HepG2 (cell line): ENCODE data around the gene ADAT3. TPM values are rescaled to one million over a fixed set of nuclear protein-coding genes. Genes with fewer than 3 reads are reported as not detected.
A peak's percentile ranks its signal among the peaks of the same experiment; 100 is the strongest.

Experiments used
- GLI4 ChIP-seq: sonication (generic); formaldehyde crosslinking; IDR thresholded peaks from 2 replicates; pipeline ENCODE4 v1.5.1; 2020; ENCODE audit warnings: missing genetic modification reagents, mild to moderate bottlenecking, moderate library complexity, borderline replicate concordance
- MEF2D ChIP-seq: sonication (generic); formaldehyde crosslinking; IDR thresholded peaks from 2 replicates; pipeline ENCODE4 v1.5.1; 2020; ENCODE audit warnings: mild to moderate bottlenecking, missing genetic modification reagents
- NR1H2 ChIP-seq: sonication (generic); formaldehyde crosslinking; IDR thresholded peaks from 2 replicates; pipeline ENCODE4 v1.8.1; 2022; ENCODE audit warnings: low read depth, missing genetic modification reagents, borderline replicate concordance
- ZBTB21 ChIP-seq: sonication (generic); formaldehyde crosslinking; IDR thresholded peaks from 2 replicates; pipeline ENCODE4 v1.4.0; 2020; ENCODE audit warnings: missing genetic modification reagents
- ZNF264 ChIP-seq: sonication (generic); formaldehyde crosslinking; IDR thresholded peaks from 2 replicates; pipeline ENCODE4 v1.4.0; 2020; ENCODE audit warnings: missing genetic modification reagents
- ZNF367 ChIP-seq: sonication (generic); formaldehyde crosslinking; IDR thresholded peaks from 2 replicates; pipeline ENCODE4 v1.4.0; 2020; ENCODE audit warnings: missing genetic modification reagents, borderline replicate concordance
- ZNF44 ChIP-seq: sonication (generic); formaldehyde crosslinking; IDR thresholded peaks from 2 replicates; pipeline ENCODE4 v1.5.1; 2020; ENCODE audit warnings: mild to moderate bottlenecking, missing genetic modification reagents
- ZNF709 ChIP-seq: sonication (generic); formaldehyde crosslinking; IDR thresholded peaks from 2 replicates; pipeline ENCODE4 v1.5.0; 2020; ENCODE audit warnings: mild to moderate bottlenecking, missing genetic modification reagents
- polyA plus RNA-seq, 8 experiments: library from polyadenylated mRNA; depleted of rRNA in 3 of 8; stranded (reverse) in 7 of 8; unstranded in 1 of 8; fragments of >200 nt; fragmentation: Illumina TruSeq in 4 of 8; extraction: Trizol in 4 of 8; gene quantifications; 2 replicates each; pipeline versions ENCODE4 v1.2.1 to v1.2.3, GENCODE V29; 2011 to 2016; ENCODE audit warnings: low read depth in 4 of 8, missing spikeins in 1 of 8, mixed read lengths in 1 of 8; ENCODE audit not compliant: insufficient read depth in 1 of 8
- total RNA-seq, 5 experiments: library from RNA; depleted of rRNA; stranded (reverse); fragments of >200 nt; fragmentation: Illumina TruSeq; extraction: Trizol; gene quantifications; 2 replicates each; pipeline ENCODE4 v1.2.3, GENCODE V29; 2016; ENCODE audit warnings: low read depth in 1 of 5
- TF ChIP-seq, protein P1 (sequence below): sonication (generic); formaldehyde crosslinking; IDR thresholded peaks from 2 replicates; pipeline ENCODE4; 2020; ENCODE audit warnings: missing genetic modification reagents, mild to moderate bottlenecking, borderline replicate concordance
- TF ChIP-seq, protein P2 (sequence below): sonication (generic); formaldehyde crosslinking; IDR thresholded peaks from 2 replicates; pipeline ENCODE4 v1.5.1; 2020; ENCODE audit warnings: mild to moderate bottlenecking, missing genetic modification reagents, moderate library complexity
- TF ChIP-seq, protein P3 (sequence below): sonication (generic); formaldehyde crosslinking; IDR thresholded peaks from 2 replicates; pipeline ENCODE4 v1.4.0; 2020; ENCODE audit warnings: missing genetic modification reagents
- TF ChIP-seq, protein P4 (sequence below): sonication (generic); formaldehyde crosslinking; IDR thresholded peaks from 2 replicates; pipeline ENCODE4 v1.4.0; 2020; ENCODE audit warnings: mild to moderate bottlenecking, missing genetic modification reagents

The ADAT3 gene
- total and polyA plus RNA-seq, 2 of the 13 experiments (the other 11 are each of a cell fraction or from before 2014, with no cell fraction given), result 0.95 to 3.5 TPM

GRCh38 chr19:1905110-1905862, at the start of gene ADAT3, which contains the start of gene SCAMP4 (continued):
- TF ChIP-seq, protein P1, sequence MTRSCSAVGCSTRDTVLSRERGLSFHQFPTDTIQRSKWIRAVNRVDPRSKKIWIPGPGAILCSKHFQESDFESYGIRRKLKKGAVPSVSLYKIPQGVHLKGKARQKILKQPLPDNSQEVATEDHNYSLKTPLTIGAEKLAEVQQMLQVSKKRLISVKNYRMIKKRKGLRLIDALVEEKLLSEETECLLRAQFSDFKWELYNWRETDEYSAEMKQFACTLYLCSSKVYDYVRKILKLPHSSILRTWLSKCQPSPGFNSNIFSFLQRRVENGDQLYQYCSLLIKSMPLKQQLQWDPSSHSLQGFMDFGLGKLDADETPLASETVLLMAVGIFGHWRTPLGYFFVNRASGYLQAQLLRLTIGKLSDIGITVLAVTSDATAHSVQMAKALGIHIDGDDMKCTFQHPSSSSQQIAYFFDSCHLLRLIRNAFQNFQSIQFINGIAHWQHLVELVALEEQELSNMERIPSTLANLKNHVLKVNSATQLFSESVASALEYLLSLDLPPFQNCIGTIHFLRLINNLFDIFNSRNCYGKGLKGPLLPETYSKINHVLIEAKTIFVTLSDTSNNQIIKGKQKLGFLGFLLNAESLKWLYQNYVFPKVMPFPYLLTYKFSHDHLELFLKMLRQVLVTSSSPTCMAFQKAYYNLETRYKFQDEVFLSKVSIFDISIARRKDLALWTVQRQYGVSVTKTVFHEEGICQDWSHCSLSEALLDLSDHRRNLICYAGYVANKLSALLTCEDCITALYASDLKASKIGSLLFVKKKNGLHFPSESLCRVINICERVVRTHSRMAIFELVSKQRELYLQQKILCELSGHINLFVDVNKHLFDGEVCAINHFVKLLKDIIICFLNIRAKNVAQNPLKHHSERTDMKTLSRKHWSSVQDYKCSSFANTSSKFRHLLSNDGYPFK (CRISPR knock-in tag), result peak; percentile 100
- TF ChIP-seq ZNF264 (CRISPR knock-in tag), result no peak
- TF ChIP-seq, protein P2, sequence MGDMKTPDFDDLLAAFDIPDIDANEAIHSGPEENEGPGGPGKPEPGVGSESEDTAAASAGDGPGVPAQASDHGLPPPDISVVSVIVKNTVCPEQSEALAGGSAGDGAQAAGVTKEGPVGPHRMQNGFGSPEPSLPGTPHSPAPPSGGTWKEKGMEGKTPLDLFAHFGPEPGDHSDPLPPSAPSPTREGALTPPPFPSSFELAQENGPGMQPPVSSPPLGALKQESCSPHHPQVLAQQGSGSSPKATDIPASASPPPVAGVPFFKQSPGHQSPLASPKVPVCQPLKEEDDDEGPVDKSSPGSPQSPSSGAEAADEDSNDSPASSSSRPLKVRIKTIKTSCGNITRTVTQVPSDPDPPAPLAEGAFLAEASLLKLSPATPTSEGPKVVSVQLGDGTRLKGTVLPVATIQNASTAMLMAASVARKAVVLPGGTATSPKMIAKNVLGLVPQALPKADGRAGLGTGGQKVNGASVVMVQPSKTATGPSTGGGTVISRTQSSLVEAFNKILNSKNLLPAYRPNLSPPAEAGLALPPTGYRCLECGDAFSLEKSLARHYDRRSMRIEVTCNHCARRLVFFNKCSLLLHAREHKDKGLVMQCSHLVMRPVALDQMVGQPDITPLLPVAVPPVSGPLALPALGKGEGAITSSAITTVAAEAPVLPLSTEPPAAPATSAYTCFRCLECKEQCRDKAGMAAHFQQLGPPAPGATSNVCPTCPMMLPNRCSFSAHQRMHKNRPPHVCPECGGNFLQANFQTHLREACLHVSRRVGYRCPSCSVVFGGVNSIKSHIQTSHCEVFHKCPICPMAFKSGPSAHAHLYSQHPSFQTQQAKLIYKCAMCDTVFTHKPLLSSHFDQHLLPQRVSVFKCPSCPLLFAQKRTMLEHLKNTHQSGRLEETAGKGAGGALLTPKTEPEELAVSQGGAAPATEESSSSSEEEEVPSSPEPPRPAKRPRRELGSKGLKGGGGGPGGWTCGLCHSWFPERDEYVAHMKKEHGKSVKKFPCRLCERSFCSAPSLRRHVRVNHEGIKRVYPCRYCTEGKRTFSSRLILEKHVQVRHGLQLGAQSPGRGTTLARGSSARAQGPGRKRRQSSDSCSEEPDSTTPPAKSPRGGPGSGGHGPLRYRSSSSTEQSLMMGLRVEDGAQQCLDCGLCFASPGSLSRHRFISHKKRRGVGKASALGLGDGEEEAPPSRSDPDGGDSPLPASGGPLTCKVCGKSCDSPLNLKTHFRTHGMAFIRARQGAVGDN (CRISPR knock-in tag), result peak; percentile 98
- TF ChIP-seq ZBTB21 (CRISPR knock-in tag), result no peak
- no peak for TF ChIP-seq MEF2D
- TF ChIP-seq, protein P3, sequence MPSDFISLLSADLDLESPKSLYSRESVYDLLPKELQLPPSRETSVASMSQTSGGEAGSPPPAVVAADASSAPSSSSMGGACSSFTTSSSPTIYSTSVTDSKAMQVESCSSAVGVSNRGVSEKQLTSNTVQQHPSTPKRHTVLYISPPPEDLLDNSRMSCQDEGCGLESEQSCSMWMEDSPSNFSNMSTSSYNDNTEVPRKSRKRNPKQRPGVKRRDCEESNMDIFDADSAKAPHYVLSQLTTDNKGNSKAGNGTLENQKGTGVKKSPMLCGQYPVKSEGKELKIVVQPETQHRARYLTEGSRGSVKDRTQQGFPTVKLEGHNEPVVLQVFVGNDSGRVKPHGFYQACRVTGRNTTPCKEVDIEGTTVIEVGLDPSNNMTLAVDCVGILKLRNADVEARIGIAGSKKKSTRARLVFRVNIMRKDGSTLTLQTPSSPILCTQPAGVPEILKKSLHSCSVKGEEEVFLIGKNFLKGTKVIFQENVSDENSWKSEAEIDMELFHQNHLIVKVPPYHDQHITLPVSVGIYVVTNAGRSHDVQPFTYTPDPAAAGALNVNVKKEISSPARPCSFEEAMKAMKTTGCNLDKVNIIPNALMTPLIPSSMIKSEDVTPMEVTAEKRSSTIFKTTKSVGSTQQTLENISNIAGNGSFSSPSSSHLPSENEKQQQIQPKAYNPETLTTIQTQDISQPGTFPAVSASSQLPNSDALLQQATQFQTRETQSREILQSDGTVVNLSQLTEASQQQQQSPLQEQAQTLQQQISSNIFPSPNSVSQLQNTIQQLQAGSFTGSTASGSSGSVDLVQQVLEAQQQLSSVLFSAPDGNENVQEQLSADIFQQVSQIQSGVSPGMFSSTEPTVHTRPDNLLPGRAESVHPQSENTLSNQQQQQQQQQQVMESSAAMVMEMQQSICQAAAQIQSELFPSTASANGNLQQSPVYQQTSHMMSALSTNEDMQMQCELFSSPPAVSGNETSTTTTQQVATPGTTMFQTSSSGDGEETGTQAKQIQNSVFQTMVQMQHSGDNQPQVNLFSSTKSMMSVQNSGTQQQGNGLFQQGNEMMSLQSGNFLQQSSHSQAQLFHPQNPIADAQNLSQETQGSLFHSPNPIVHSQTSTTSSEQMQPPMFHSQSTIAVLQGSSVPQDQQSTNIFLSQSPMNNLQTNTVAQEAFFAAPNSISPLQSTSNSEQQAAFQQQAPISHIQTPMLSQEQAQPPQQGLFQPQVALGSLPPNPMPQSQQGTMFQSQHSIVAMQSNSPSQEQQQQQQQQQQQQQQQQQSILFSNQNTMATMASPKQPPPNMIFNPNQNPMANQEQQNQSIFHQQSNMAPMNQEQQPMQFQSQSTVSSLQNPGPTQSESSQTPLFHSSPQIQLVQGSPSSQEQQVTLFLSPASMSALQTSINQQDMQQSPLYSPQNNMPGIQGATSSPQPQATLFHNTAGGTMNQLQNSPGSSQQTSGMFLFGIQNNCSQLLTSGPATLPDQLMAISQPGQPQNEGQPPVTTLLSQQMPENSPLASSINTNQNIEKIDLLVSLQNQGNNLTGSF (CRISPR knock-in tag), result no peak
- peak; percentile 56; the same call in 1 of the 2 replicates for TF ChIP-seq GLI4 (CRISPR knock-in tag)
- TF ChIP-seq NR1H2 (CRISPR knock-in tag), result no peak
- TF ChIP-seq ZNF367 (CRISPR knock-in tag), result no peak
- no peak for TF ChIP-seq ZNF709 (CRISPR knock-in tag)
- TF ChIP-seq, protein P4, sequence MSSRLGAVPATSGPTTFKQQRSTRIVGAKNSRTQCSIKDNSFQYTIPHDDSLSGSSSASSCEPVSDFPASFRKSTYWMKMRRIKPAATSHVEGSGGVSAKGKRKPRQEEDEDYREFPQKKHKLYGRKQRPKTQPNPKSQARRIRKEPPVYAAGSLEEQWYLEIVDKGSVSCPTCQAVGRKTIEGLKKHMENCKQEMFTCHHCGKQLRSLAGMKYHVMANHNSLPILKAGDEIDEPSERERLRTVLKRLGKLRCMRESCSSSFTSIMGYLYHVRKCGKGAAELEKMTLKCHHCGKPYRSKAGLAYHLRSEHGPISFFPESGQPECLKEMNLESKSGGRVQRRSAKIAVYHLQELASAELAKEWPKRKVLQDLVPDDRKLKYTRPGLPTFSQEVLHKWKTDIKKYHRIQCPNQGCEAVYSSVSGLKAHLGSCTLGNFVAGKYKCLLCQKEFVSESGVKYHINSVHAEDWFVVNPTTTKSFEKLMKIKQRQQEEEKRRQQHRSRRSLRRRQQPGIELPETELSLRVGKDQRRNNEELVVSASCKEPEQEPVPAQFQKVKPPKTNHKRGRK (CRISPR knock-in tag), result no peak
- TF ChIP-seq ZNF44 (CRISPR knock-in tag), result no peak
